Esophagus squamous epithelium (tissue), 4 donors: ENCODE results near the gene AUTS2.

Experiments
- POLR2A ChIP-seq, 4 donors: fragments of 450-650 bp; IDR thresholded peaks; one replicate each; pipeline ENCODE4 v1.6.1; 2017; ENCODE audit warnings: antibody characterized with exemption in 4 of 4, mild to moderate bottlenecking in 4 of 4, moderate library complexity in 3 of 4
- TF ChIP-seq, protein P1 (sequence below), 6 experiments: fragments of 450-650 bp in 4 of 6; fragments of 200-600 bp in 2 of 6; sonication (generic) in 2 of 6; IDR thresholded peaks; one replicate each; pipeline ENCODE4 v1.5.1; 2016 to 2019; ENCODE audit warnings: antibody characterized with exemption in 6 of 6, mild to moderate bottlenecking in 4 of 6, moderate library complexity in 4 of 6

DNA sequence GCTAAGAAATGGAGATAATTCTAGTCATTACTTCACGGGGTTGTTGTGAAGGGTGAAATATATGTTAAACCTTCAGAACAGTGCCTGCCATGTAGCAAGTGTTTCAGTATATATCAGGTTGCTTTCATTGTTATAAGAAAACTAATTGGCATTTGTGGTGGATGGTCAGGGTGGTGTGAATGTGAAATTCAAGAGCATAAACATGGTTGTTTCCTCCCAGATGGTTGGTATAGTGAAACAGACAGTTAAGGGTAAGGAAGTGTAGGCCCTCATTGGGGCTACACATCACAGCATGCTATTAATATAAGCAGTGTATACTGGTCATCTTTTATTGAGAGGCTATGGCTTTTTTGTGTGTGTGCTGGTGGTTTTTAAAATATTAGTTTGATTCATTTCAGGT, 171.6 kb downstream of the AUTS2 start:
- TF ChIP-seq, protein P1, sequence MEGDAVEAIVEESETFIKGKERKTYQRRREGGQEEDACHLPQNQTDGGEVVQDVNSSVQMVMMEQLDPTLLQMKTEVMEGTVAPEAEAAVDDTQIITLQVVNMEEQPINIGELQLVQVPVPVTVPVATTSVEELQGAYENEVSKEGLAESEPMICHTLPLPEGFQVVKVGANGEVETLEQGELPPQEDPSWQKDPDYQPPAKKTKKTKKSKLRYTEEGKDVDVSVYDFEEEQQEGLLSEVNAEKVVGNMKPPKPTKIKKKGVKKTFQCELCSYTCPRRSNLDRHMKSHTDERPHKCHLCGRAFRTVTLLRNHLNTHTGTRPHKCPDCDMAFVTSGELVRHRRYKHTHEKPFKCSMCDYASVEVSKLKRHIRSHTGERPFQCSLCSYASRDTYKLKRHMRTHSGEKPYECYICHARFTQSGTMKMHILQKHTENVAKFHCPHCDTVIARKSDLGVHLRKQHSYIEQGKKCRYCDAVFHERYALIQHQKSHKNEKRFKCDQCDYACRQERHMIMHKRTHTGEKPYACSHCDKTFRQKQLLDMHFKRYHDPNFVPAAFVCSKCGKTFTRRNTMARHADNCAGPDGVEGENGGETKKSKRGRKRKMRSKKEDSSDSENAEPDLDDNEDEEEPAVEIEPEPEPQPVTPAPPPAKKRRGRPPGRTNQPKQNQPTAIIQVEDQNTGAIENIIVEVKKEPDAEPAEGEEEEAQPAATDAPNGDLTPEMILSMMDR (IDR thresholded peaks at IDR 0.05) = no peak
- TF ChIP-seq POLR2A (IDR thresholded peaks at IDR 0.05) = no peak
